ENCODE data around the gene EDAR. TPM values are rescaled to one million over a fixed set of nuclear protein-coding genes. Genes with fewer than 3 reads are reported as not detected.

EDAR gene
- polyA plus RNA-seq, 1 donor (not counting 4 experiments of a cell fraction or from before 2014, with no cell fraction given): 0.21 TPM

GRCh38 chr2:108910541-108911396, 78.3 kb downstream of the EDAR start:
- H3K4me2 ChIP-seq (ENCODE audit: control insufficient read depth, extremely low read depth, insufficient read depth, low read depth, low read length): no peak overlapping the region
- H3K4me3 ChIP-seq (ENCODE audit: control insufficient read depth in 2 of 3, extremely low read depth in 1 of 3, insufficient read depth in 2 of 3, low read depth in 1 of 3, low read length in 3 of 3): no peak overlapping the region
- H3K9me1 ChIP-seq (ENCODE audit: control insufficient read depth, extremely low read depth, insufficient read depth, low read length): no peaks in the 10 kb centered on the region
- H3K27ac ChIP-seq (ENCODE audit: control insufficient read depth, insufficient read depth, low read length): no peak overlapping the region
- H3K4me1 ChIP-seq (ENCODE audit: control insufficient read depth, extremely low read depth, insufficient read depth, low read length): peaks cover 8% of the 10 kb centered on the region
- H3K9ac ChIP-seq (ENCODE audit: control insufficient read depth, extremely low read depth, insufficient read depth, low read length): no peak overlapping the region
- H4K20me1 ChIP-seq (ENCODE audit: control insufficient read depth, extremely low read depth, insufficient read depth, low read length): no peaks in the 10 kb centered on the region
- no peaks in the 10 kb centered on the region for H3K79me2 ChIP-seq (ENCODE audit: control insufficient read depth, insufficient read depth, low read length)
- H3K9me3 ChIP-seq (ENCODE audit: control insufficient read depth, low read depth, low read length): no peaks in the 10 kb centered on the region
- peaks cover 20% of the 10 kb centered on the region for H3K27me3 ChIP-seq (ENCODE audit: control insufficient read depth, extremely low read depth, insufficient read depth, low read length)
- H2AFZ ChIP-seq (ENCODE audit: control insufficient read depth, low read length): no peak overlapping the region
- TF ChIP-seq EZH2 (IDR thresholded peaks at IDR 0.05; ENCODE audit: low read length) (no peak), CTCF (optimal IDR thresholded peaks at IDR 0.05 in 1 of 3, IDR thresholded peaks at IDR 0.05 in 1 of 3, conservative IDR thresholded peaks at IDR 0.05 in 1 of 3; ENCODE audit: extremely low read depth in 1 of 3, insufficient read depth in 2 of 3, low read length in 3 of 3) (no peak)
- FAIRE-seq (no peak), DNase-seq (ENCODE audit: low read depth, low spot score) (no peak)
- H3K36me3 ChIP-seq (ENCODE audit: control insufficient read depth in 2 of 2, extremely low read depth in 1 of 2, insufficient read depth in 2 of 2, low read length in 2 of 2): no peaks in the 10 kb centered on the region
- dilution Hi-C loops (cut with MboI; ENCODE audit: extremely low pct_ligation_motif_present, low sequenced_read_pairs): no loop called here

DNA sequence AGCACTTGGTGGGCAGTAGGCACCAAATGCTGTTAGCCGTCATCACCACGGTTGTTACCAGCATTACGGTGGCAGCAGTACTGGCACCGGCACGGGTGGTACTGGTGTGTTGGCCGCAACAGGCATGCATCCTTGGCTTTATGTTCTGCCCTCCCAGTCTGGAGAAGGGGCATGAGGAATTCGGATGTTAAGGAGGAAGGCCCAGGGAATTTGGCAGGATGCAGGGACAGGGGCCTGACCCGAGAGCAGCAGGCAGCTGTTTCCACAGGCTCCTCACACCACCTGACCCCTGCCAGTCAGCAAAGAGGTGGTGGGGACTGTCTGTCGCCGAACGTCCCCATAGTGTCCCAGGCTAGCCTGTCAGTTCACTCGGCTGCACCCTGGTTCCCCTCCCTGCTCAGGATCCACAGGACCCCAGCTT, 79.0 kb downstream of the EDAR start:
- Histone ChIP-seq H3K9ac (ENCODE audit: control insufficient read depth, extremely low read depth, insufficient read depth, low read length) (no peak overlapping the region), H3K4me1 (ENCODE audit: control insufficient read depth, extremely low read depth, insufficient read depth, low read length) (peaks cover 8% of the 10 kb centered on the region), H4K20me1 (ENCODE audit: control insufficient read depth, extremely low read depth, insufficient read depth, low read length) (no peaks in the 10 kb centered on the region), H3K9me3 (ENCODE audit: control insufficient read depth, low read depth, low read length) (no peaks in the 10 kb centered on the region), H3K4me2 (ENCODE audit: control insufficient read depth, extremely low read depth, insufficient read depth, low read depth, low read length) (no peak overlapping the region), H3K36me3 (ENCODE audit: control insufficient read depth in 2 of 2, extremely low read depth in 1 of 2, insufficient read depth in 2 of 2, low read length in 2 of 2) (no peaks in the 10 kb centered on the region), H3K27ac (ENCODE audit: control insufficient read depth, insufficient read depth, low read length) (no peak overlapping the region), H3K9me1 (ENCODE audit: control insufficient read depth, extremely low read depth, insufficient read depth, low read length) (no peaks in the 10 kb centered on the region), H3K79me2 (ENCODE audit: control insufficient read depth, insufficient read depth, low read length) (no peaks in the 10 kb centered on the region), H3K4me3 (ENCODE audit: control insufficient read depth in 2 of 3, extremely low read depth in 1 of 3, insufficient read depth in 2 of 3, low read depth in 1 of 3, low read length in 3 of 3) (no peak overlapping the region), H2AFZ (ENCODE audit: control insufficient read depth, low read length) (no peak overlapping the region), H3K27me3 (ENCODE audit: control insufficient read depth, extremely low read depth, insufficient read depth, low read length) (peaks cover 20% of the 10 kb centered on the region)
- FAIRE-seq: no peak
- dilution Hi-C loops (cut with MboI; ENCODE audit: extremely low pct_ligation_motif_present, low sequenced_read_pairs): no loop called here
- DNase-seq (ENCODE audit: low read depth, low spot score): no peak
- no peak for TF ChIP-seq CTCF (optimal IDR thresholded peaks at IDR 0.05 in 1 of 3, IDR thresholded peaks at IDR 0.05 in 1 of 3, conservative IDR thresholded peaks at IDR 0.05 in 1 of 3; ENCODE audit: extremely low read depth in 1 of 3, insufficient read depth in 2 of 3, low read length in 3 of 3)
